Measurements from ENCODE around the gene L3MBTL1. TPM values are rescaled to one million over a fixed set of nuclear protein-coding genes. Genes with fewer than 3 reads are reported as not detected.

L3MBTL1 gene
- total RNA-seq, 1 donor from 2014 or later = 11.3 TPM

- no peak for DNase-seq (ENCODE audit: low spot score)
Measured at GRCh38 chr20:43535370-43536004, 28.0 kb downstream of the L3MBTL1 start.

DNA sequence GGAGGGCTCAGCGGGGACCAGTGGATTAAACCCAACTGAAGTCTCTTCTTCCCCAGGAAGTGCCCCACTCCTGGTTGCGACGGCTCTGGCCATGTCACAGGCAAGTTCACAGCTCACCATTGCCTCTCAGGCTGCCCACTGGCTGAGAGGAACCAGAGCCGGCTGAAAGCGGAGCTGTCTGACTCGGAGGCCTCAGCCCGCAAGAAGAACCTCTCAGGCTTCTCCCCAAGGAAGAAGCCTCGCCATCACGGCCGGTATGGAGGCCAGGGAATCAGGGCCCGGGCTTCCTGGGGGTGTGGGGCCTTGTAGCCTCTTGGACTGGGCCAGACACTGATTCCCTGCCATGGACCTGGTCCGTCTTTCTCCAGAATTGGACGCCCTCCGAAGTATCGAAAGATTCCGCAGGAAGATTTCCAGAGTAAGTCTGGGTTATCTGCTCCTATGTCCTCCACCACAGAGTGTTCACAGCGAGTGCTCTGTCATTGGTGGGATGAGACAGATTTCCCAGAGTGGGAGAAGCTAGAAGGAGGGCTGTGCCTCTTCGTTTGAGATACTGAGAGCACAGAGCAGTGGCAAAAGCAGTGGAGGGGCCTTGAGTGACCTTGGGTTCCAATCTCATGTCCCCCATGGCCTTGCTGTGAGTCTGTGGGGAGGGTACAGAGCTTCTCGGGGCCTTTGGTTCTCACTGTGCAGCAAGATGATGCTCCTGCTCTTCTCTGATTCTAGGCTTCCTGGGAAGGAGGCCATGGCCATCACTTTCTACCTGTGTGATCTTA, 28.7 kb downstream of the L3MBTL1 start:
- no peak for DNase-seq (ENCODE audit: low spot score)

GRCh38 chr20:43536817-43537440, 29.4 kb downstream of the L3MBTL1 start:
- DNase-seq (ENCODE audit: low spot score) = no peak

GRCh38 chr20:43537921-43538877, 30.7 kb downstream of the L3MBTL1 start:
- peak; percentile 48 for DNase-seq (ENCODE audit: low spot score)

DNA sequence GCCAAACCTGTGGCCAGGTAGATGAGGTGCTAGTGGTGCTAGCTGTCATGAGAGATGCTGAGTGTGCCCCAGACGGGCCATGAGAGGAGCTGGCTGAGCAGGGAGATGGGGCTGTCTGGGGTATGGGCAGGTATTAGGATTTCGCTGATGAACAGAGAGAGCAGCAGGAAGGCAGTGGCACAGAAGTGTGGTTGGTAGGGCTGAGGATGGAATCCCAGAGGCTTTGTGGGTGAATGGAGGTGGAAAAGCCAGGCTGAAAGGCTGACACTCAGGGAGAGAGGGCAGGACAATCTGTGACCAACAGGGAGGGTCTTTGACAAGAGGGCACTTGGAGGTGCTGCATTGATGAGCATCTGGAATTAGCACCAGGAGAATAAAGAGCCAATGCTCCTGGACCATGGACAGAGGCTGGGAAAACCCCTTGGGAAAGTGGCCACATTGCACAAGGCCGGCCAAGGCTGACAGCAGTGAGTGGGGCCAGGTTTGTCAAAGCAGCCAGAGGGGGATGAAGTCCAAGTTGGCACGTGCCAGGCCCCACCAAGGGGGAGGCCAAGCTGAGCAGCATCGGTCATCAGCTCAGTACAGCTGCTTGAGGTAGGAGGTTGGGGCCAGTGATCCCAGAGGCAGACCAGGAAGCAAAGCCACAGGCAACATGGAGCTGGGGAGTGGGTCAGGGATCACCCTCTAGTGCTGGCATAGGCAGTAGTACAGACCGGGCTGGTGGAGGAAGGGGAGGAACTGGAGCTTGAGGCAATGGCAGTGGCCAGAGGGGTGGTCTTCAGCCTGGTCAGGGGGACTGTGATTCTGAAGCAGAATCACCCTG, 31.6 kb downstream of the L3MBTL1 start:
- DNase-seq (ENCODE audit: low spot score) = no peak

DNA sequence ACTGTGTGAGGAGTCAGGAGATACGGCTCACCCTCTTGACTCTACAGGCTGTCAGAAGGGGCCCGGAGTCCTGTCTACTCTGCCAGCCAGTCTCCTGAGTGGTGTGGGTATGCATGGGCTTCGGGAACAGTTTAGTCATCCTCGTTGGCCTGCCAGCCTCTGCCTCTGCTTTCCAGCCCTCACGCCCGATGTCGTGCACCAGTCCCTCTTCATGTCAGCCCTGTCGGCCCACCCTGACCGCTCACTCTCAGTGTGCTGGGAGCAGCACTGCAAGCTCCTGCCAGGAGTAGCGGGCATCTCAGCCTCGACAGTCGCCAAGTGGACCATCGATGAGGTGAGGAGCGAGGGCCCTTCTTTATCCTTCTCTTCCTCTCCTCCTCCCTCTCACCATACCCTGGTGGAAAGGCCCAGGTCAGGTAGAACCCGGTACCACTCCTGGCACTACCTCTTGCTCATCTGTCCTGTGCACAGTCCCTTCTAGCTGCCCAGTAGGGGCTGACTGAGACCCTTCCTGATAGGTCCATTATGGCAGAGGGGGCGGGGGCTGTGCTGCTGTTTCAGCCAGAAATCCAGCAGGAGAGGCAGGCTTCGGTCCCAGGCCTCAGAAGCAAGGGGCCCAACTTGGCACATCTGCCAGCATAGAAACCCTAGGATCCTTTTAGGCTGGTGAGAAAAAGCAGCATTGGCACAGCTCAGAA, 32.6 kb downstream of the L3MBTL1 start:
- DNase-seq (ENCODE audit: low spot score) = no peak

GRCh38 chr20:43540673-43541060, 33.2 kb downstream of the L3MBTL1 start:
- DNase-seq (ENCODE audit: low spot score) = no peak

GRCh38 chr20:43541214-43541613, 33.7 kb downstream of the L3MBTL1 start:
- no peak for DNase-seq (ENCODE audit: low spot score)

DNA sequence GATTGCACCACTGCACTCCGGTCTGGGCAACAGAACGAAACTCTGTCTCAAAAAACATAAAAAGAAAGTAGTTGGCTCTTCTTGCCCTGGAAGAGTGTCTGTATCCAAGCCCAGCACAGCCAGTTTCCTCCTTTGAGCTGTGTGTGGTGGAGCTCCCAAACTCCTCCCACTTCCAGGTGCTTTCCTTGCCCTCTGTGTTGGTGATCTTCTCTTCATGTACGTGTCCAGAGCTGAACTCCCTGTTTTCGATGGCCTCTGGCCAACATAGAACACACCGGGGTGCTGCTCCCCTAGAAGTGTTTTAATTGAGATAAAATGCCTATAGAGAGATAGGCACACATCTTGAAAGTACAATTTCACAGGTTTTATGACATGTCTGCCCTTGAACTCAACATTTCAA, 34.7 kb downstream of the L3MBTL1 start:
- DNase-seq (ENCODE audit: low spot score) = no peak

- no peak for DNase-seq (ENCODE audit: low spot score)
Measured at GRCh38 chr20:43542674-43543073, 35.2 kb downstream of the L3MBTL1 start.

- DNase-seq (ENCODE audit: low spot score) = no peak
Measured at GRCh38 chr20:43543138-43543537, 35.6 kb downstream of the L3MBTL1 start.

GRCh38 chr20:43544501-43544900, 37.0 kb downstream of the L3MBTL1 start:
- no peak for DNase-seq (ENCODE audit: low spot score)

DNA sequence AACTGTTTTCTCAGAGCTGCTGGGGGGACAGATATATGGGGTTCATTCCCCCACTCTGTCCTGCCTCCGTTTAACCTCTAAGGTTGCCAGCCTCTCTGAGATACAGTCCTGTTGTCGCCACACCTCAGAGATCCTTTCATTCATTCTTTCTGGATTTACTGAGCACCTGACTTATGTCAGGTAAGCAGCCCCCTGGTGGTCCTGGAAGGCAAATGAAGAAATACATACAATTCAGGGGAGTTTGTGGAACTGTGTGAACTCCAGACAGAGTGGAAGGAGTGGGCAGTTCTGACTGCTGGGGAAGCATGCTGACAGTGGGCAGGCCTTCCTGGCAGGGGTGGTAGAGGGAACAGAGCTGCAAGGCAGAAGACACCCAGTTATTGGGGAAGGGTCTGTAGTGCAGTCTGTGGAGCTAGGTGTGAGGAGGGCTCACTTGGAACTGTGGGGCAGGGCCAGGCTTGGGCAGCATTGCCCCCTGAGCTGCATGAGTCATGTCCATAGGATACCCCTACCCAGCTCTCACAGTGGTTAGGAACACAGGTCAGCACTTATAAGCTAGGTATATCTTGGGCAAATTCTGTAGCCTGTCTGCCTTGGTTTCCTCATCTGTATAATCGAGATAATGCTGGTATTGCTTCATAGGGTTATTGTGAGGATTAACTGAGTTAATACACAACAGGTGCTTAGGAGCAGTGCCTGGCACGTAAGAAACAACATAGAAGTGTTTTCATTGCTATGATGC, 38.5 kb downstream of the L3MBTL1 start:
- no peak for DNase-seq (ENCODE audit: low spot score)

DNA sequence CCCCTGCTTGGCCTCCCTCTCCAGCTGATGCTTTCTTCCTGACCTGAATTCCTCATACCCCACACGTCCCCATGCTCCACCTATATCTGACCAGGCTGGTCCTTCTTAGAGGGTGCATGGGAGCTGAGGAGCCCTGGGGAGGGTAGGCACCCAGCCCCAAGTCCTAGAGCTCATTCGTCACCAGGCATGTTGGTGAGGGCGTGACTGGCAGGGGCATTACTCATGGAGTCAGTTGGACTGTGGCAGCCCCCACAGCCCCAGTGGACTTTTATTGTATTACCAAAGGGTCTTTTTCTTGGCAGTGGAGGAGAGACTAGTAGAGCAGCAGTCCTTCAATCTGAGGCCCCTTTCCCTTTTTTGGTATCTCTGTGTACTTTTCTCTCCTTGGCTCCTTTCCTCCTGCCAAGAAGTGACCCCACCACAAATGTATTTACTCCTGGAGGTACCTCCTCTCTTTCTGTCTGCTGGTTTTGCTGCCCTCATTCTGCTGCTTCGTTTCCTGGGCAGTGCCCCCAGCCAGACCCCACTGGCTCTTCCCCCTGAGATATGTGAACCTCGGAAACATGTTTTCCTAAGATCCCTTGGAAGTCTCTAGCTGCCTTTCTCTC, 40.9 kb downstream of the L3MBTL1 start:
- no peak for DNase-seq (ENCODE audit: low spot score)

GRCh38 chr20:43549416-43550065, 42.0 kb downstream of the L3MBTL1 start:
- DNase-seq (ENCODE audit: low spot score) = no peak

DNA sequence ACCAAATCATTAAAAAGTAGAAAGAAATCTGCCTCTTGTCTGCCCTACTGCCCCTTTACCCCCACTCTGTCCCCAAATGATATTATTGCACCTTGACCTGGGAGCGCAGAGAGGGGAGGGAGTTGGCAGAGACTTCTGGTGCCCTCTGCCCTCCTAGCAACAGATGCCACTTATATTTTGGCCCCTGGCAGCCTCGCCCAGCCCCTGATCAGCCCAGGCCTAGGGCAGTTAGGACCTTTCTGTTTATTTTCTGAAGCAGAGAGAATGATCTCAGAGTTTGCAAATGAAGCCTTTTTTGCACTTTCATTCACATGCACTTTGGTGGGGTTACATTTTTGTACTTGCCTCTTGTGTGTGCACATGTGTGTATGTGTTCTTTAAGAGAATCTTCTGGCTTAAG, 43.0 kb downstream of the L3MBTL1 start:
- no peak for DNase-seq (ENCODE audit: low spot score)

- DNase-seq (ENCODE audit: low spot score) = no peak
Measured at GRCh38 chr20:43554369-43554768, 46.9 kb downstream of the L3MBTL1 start.

- DNase-seq (ENCODE audit: low spot score) = no peak
Measured at GRCh38 chr20:43558412-43559146, 51.1 kb downstream of the L3MBTL1 start, which contains the start of gene SGK2. Gene SGK2, plus strand, starts transcription at chr20:43559027. Its CDS starts 7,469 bp downstream, at chr20:43566496.
